Ishikawa (cell line): ENCODE measurements around the gene WFDC8.

Source experiments
- CEBPB ChIP-seq: IDR thresholded peaks from 2 replicates; pipeline ENCODE4 v1.6.1; 2012
- CREB1 ChIP-seq: IDR thresholded peaks from 2 replicates; pipeline ENCODE4 v1.6.1; 2012; ENCODE audit warnings: low read depth
- EGR1 ChIP-seq: IDR thresholded peaks from 2 replicates; pipeline ENCODE4 v1.6.1; 2012
- EP300 ChIP-seq: IDR thresholded peaks from 2 replicates; pipeline ENCODE4 v1.6.1; 2012; ENCODE audit warnings: borderline replicate concordance
- FOXM1 ChIP-seq: IDR thresholded peaks from 2 replicates; pipeline ENCODE4 v1.6.1; 2012; ENCODE audit warnings: low read depth, borderline replicate concordance
- RAD21 ChIP-seq: IDR thresholded peaks from 2 replicates; pipeline ENCODE4 v1.6.1; 2012; ENCODE audit warnings: low read depth
- TAF1 ChIP-seq: IDR thresholded peaks from 2 replicates; pipeline ENCODE4 v1.6.1; 2012; ENCODE audit warnings: low read depth, mild to moderate bottlenecking
- TCF12 ChIP-seq: IDR thresholded peaks from 2 replicates; pipeline ENCODE4 v1.6.1; 2012; ENCODE audit warnings: low read depth
- TEAD4 ChIP-seq: IDR thresholded peaks from 2 replicates; pipeline ENCODE4 v1.6.1; 2012
- ZBTB7A ChIP-seq: IDR thresholded peaks from 2 replicates; pipeline ENCODE4 v1.6.1; 2012; ENCODE audit warnings: low read depth
- TF ChIP-seq, protein P1 (sequence below): IDR thresholded peaks from 2 replicates; pipeline ENCODE4 v1.6.1; 2012; ENCODE audit warnings: low read depth, mild to moderate bottlenecking

DNA sequence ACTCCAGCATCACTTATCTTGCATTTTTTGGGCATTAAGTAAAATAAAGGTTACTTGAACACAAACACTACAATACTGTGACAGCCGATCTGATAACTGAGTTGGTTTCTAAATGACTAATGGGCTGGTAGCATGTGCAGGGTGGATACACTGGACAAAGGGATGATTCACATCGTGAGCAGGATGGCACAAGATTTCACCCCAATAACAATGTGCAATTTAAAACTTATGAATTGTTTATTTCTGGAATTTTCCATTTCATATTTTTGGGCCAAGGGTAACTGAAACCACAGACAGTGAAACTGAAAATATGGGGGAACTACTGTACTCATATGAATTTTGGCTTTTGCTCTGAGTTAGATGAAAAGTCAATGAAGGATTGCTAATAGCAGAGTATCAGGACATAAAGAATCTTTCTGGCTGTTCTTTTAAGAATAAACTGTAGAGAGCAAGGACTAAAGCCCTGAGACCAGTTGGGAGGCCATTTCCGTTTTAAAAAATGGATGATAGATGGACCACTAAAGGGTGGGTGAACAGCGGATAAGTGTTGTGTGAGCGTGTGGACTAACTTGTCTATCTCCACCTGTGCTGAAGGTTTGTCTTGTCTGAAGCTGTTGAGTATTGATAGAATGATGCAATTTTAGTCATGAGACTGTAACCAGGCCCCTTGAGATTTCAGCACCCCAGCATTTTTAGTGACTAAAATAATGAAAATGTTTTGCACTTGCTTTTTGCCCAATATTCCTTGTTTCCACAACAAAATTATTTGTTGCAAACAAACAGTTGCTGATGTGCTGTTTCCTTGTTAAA, 71.9 kb downstream of the WFDC8 start:
- TF ChIP-seq RAD21 (no peak), TAF1 (no peak), CREB1 (no peak), TEAD4 (no peak), FOXM1 (no peak), CEBPB (no peak), EP300 (no peak), EGR1 (no peak), ZBTB7A (no peak), TCF12 (no peak)
- TF ChIP-seq, protein P1, sequence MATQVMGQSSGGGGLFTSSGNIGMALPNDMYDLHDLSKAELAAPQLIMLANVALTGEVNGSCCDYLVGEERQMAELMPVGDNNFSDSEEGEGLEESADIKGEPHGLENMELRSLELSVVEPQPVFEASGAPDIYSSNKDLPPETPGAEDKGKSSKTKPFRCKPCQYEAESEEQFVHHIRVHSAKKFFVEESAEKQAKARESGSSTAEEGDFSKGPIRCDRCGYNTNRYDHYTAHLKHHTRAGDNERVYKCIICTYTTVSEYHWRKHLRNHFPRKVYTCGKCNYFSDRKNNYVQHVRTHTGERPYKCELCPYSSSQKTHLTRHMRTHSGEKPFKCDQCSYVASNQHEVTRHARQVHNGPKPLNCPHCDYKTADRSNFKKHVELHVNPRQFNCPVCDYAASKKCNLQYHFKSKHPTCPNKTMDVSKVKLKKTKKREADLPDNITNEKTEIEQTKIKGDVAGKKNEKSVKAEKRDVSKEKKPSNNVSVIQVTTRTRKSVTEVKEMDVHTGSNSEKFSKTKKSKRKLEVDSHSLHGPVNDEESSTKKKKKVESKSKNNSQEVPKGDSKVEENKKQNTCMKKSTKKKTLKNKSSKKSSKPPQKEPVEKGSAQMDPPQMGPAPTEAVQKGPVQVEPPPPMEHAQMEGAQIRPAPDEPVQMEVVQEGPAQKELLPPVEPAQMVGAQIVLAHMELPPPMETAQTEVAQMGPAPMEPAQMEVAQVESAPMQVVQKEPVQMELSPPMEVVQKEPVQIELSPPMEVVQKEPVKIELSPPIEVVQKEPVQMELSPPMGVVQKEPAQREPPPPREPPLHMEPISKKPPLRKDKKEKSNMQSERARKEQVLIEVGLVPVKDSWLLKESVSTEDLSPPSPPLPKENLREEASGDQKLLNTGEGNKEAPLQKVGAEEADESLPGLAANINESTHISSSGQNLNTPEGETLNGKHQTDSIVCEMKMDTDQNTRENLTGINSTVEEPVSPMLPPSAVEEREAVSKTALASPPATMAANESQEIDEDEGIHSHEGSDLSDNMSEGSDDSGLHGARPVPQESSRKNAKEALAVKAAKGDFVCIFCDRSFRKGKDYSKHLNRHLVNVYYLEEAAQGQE: no peak
